B cell (primary cell): ENCODE results near the gene DPPA2. TPM values are rescaled to one million over a fixed set of nuclear protein-coding genes. Genes with fewer than 3 reads are reported as not detected.

ENCODE experiments used
- ATAC-seq: fragments of 200-7000 bp; cut with Tn5 transposase; one replicate; pipeline ENCODE4 v1.10.0; 2021; ENCODE audit warnings: low read depth, mild to moderate bottlenecking, moderate number of reproducible peaks, moderate library complexity
- CTCF ChIA-PET: fragments of 350-600 bp; sonication (Branson Sonifier 250); formaldehyde crosslinking; loops from one replicate; lab custom pipeline; 2021; ENCODE audit warnings: antibody characterized with exemption, inconsistent platforms; lab: Charles Lee
- POLR2A ChIA-PET: fragments of 350-600 bp; sonication (Branson Sonifier 250); formaldehyde crosslinking; loops from one replicate; lab custom pipeline; 2021; ENCODE audit warnings: antibody characterized with exemption; lab: Charles Lee
- DNase-seq: peaks from one replicate; pipeline ENCODE4 v3.0.0; 2013
- H2AFZ ChIP-seq: 2 replicates; pipeline ENCODE4 v1.6.1; 2012; ENCODE audit warnings: mild to moderate bottlenecking, low read depth, low read length; ENCODE audit not compliant: insufficient read depth, poor library complexity, severe bottlenecking
- H3K27ac ChIP-seq, 2 donors: 1 replicate in 1 of 2; 2 replicates in 1 of 2; pipeline ENCODE4 v1.5.1; 2012 to 2013; ENCODE audit warnings: low read length in 2 of 2, mild to moderate bottlenecking in 2 of 2, moderate library complexity in 1 of 2
- H3K27me3 ChIP-seq, 4 experiments: fragments of 200-600 bp in 1 of 4; sonication (generic) in 1 of 4; replicated peaks in 1 of 4; 1 replicate in 2 of 4; 2 replicates in 2 of 4; pipeline versions ENCODE4 v1.6.1 to v1.7.0; 2013 to 2016; ENCODE audit warnings: low read length in 3 of 4, mild to moderate bottlenecking in 2 of 4, mixed read lengths in 1 of 4, moderate library complexity in 1 of 4; ENCODE audit not compliant: insufficient read depth in 4 of 4, control insufficient read depth in 3 of 4; ENCODE audit errors: control extremely low read depth in 1 of 4
- H3K36me3 ChIP-seq, 2 experiments: replicated peaks in 1 of 2; 1 replicate in 1 of 2; 2 replicates in 1 of 2; pipeline versions ENCODE4 v1.6.1 to v1.7.1; 2013; ENCODE audit warnings: low read length in 1 of 2; ENCODE audit not compliant: insufficient read depth in 2 of 2, control insufficient read depth in 1 of 2; ENCODE audit errors: control extremely low read depth in 1 of 2, extremely low read depth in 1 of 2
- H3K4me1 ChIP-seq, 2 donors: fragments of 200-600 bp in 1 of 2; sonication (generic) in 1 of 2; 1 replicate in 1 of 2; 2 replicates in 1 of 2; pipeline versions ENCODE4 v1.5.1 to v1.6.1; 2013 to 2017; ENCODE audit warnings: low read length in 2 of 2; ENCODE audit not compliant: control insufficient read depth in 2 of 2, insufficient read depth in 2 of 2
- H3K4me2 ChIP-seq: replicated peaks from 2 replicates; pipeline ENCODE3; 2012; ENCODE audit warnings: mild to moderate bottlenecking, low read depth, low read length; ENCODE audit not compliant: poor library complexity, severe bottlenecking
- H3K4me3 ChIP-seq, 5 experiments: fragments of 200-600 bp in 1 of 5; sonication (generic) in 1 of 5; 1 replicate in 3 of 5; 2 replicates in 2 of 5; pipeline versions ENCODE4 v1.5.1 to v1.7.0; 2011 to 2016; ENCODE audit warnings: low read length in 4 of 5, mild to moderate bottlenecking in 4 of 5, low read depth in 2 of 5, control low read depth in 1 of 5, moderate library complexity in 1 of 5; ENCODE audit not compliant: insufficient read depth in 1 of 5; ENCODE audit errors: control extremely low read depth in 1 of 5, extremely low read depth in 1 of 5
- H3K79me2 ChIP-seq: fragments of 200-600 bp; sonication (generic); one replicate; pipeline ENCODE4 v1.6.0; 2016; ENCODE audit warnings: low read length; ENCODE audit not compliant: control insufficient read depth, insufficient read depth
- H3K9ac ChIP-seq: fragments of 200-600 bp; sonication (generic); 2 replicates; pipeline ENCODE4 v1.6.1; 2017; ENCODE audit warnings: mild to moderate bottlenecking, low read length, moderate library complexity
- H3K9me3 ChIP-seq, 3 donors: one replicate each; pipeline versions ENCODE4 v1.6.1 to v1.7.1; 2013; ENCODE audit warnings: low read length in 2 of 3; ENCODE audit not compliant: control insufficient read depth in 2 of 3, insufficient read depth in 1 of 3; ENCODE audit errors: control extremely low read depth in 1 of 3
- H4K20me1 ChIP-seq: 2 replicates; pipeline ENCODE4 v1.6.0; 2012; ENCODE audit warnings: mild to moderate bottlenecking, low read length; ENCODE audit not compliant: insufficient read depth, control insufficient read depth, poor library complexity, severe bottlenecking
- H3K27ac Mint-ChIP-seq: one replicate; pipeline ENCODE4 v1.8.0; 2021; ENCODE audit warnings: mixed read lengths
- H3K27me3 Mint-ChIP-seq: one replicate; pipeline ENCODE4 v1.8.0; 2021; ENCODE audit warnings: mixed read lengths
- H3K4me1 Mint-ChIP-seq: one replicate; pipeline ENCODE4 v1.8.0; 2021; ENCODE audit warnings: mixed read lengths
- H3K4me3 Mint-ChIP-seq: one replicate; pipeline ENCODE4 v1.8.0; 2021; ENCODE audit warnings: mixed read lengths
- H3K9me3 Mint-ChIP-seq: one replicate; pipeline ENCODE4 v1.8.0; 2022; ENCODE audit warnings: mixed read lengths; ENCODE audit not compliant: insufficient read depth
- CTCF ChIP-seq: fragments of 200-600 bp; IDR thresholded peaks from one replicate; pipeline ENCODE4 v1.8.0; 2022; ENCODE audit warnings: antibody characterized with exemption, mild to moderate bottlenecking
- EZH2 ChIP-seq: IDR thresholded peaks from 2 replicates; pipeline ENCODE4 v1.6.1; 2012; ENCODE audit warnings: borderline replicate concordance, low read depth, mild to moderate bottlenecking, moderate library complexity, low read length; ENCODE audit not compliant: insufficient read depth, poor library complexity, severe bottlenecking
- WGBS: methylation state at CpG from one replicate; pipeline ENCODE4 v1.1.5; 2013; ENCODE audit warnings: missing lambda C conversion rate; ENCODE audit not compliant: insufficient coverage; 5-methylcytosine and 5-hydroxymethylcytosine counted together
- intact Hi-C: fragments of 100-400 bp; cut with micrococcal nuclease; formaldehyde crosslinking; loops from one replicate; pipeline ENCODE4 v1.10.0; 2022
- polyA plus RNA-seq: library from polyadenylated mRNA; depleted of rRNA; stranded (reverse); fragments of >200 nt; gene quantifications from 2 replicates; pipeline ENCODE4 v1.2.3, GENCODE V29; 2012
- total RNA-seq, 2 donors: library from RNA; stranded (reverse); fragments of 120-200 nt in 1 of 2; gene quantifications; 1 replicate in 1 of 2; 2 replicates in 1 of 2; pipeline versions ENCODE4 v1.2.3 to v1.2.4, GENCODE V29; 2013 to 2022

DPPA2 gene
- total and polyA plus RNA-seq, 2 donors (not counting 1 experiment from before 2014, with no cell fraction given) = not detected

- Mint-ChIP-seq H3K9me3 (no peaks in the 10 kb centered on the region), H3K27ac (no peak overlapping the region), H3K4me3 (no peak overlapping the region), H3K27me3 (no peaks in the 10 kb centered on the region), H3K4me1 (no peaks in the 10 kb centered on the region)
- Histone ChIP-seq H3K27ac (no peak overlapping the region), H4K20me1 (no peaks in the 10 kb centered on the region), H2AFZ (no peak overlapping the region), H3K4me2 (no peak overlapping the region), H3K9ac (no peak overlapping the region), H3K36me3 (no peaks in the 10 kb centered on the region), H3K4me3 (no peak overlapping the region), H3K4me1 (no peaks in the 10 kb centered on the region), H3K79me2 (no peaks in the 10 kb centered on the region), H3K27me3 (no peaks in the 10 kb centered on the region), H3K9me3 (peaks cover 0 to 6% (median 0%) of the 10 kb centered on the region in 3 donors)
- intact Hi-C loops = no loop called here
- WGBS = 94% methylated on average over 2 of the region's 5 CpGs
- TF ChIP-seq CTCF = no peak
- TF ChIP-seq EZH2 = no peak
- no peak for ATAC-seq
- CTCF ChIA-PET = no interaction called here
- POLR2A ChIA-PET = no interaction called here
- no peak for DNase-seq
These were observed 8.8 kb upstream of the DPPA2 start for GRCh38 chr3:109325109-109325508.

- POLR2A ChIA-PET = no interaction called here
- DNase-seq (no peak), ATAC-seq (no peak)
- Mint-ChIP-seq H3K4me3 (no peak overlapping the region), H3K27ac (no peak overlapping the region), H3K4me1 (no peaks in the 10 kb centered on the region), H3K9me3 (peaks cover 3% of the 10 kb centered on the region), H3K27me3 (no peaks in the 10 kb centered on the region)
- H4K20me1 ChIP-seq = no peaks in the 10 kb centered on the region
- TF ChIP-seq CTCF = no peak
- TF ChIP-seq EZH2 = no peak
- no CpG with 5 or more reads among the region's 1 CpG for WGBS
- CTCF ChIA-PET = no interaction called here
- peaks cover 0 to 10% (median 0%) of the 10 kb centered on the region in 3 donors for H3K9me3 ChIP-seq
- no peaks in the 10 kb centered on the region for H3K27me3 ChIP-seq
- H3K4me2 ChIP-seq = no peak overlapping the region
- H3K4me1 ChIP-seq = no peaks in the 10 kb centered on the region
- H3K36me3 ChIP-seq = no peaks in the 10 kb centered on the region
- H3K4me3 ChIP-seq = no peak overlapping the region
- intact Hi-C loops = no loop called here
- H3K79me2 ChIP-seq = no peaks in the 10 kb centered on the region
- H3K9ac ChIP-seq = no peak overlapping the region
- H2AFZ ChIP-seq = no peak overlapping the region
- H3K27ac ChIP-seq = no peak overlapping the region
These were observed 3.3 kb downstream of the DPPA2 start for GRCh38 chr3:109313061-109313460.
